Right lobe of liver (tissue), 6 donors: ENCODE measurements around the gene ADNP. TPM values are rescaled to one million over a fixed set of nuclear protein-coding genes. Genes with fewer than 3 reads are reported as not detected.

ENCODE experiments used
- ATAC-seq, 4 donors: fragments of 200-7000 bp; cut with Tn5 transposase; one replicate each; pipeline ENCODE4 v1.9.1; 2020; ENCODE audit warnings: mild to moderate bottlenecking in 4 of 4, moderate library complexity in 4 of 4
- DNase-seq, 3 donors: peaks; one replicate each; pipeline ENCODE4 v3.0.0-alpha.2; 2020
- H3K27ac ChIP-seq, 3 donors: fragments of 200-600 bp; one replicate each; pipeline ENCODE4 v1.8.0; 2022
- H3K27me3 ChIP-seq, 2 donors: fragments of 200-600 bp; one replicate each; pipeline ENCODE4 v1.8.0; 2022
- H3K36me3 ChIP-seq, 4 donors: fragments of 200-600 bp; sonication (generic) in 1 of 4; one replicate each; pipeline versions ENCODE4 v1.5.1 to v1.8.0; 2017 to 2022; ENCODE audit warnings: control low read depth in 1 of 4
- H3K4me1 ChIP-seq, 4 donors: fragments of 200-600 bp; sonication (generic) in 1 of 4; one replicate each; pipeline versions ENCODE4 v1.5.1 to v1.8.0; 2017 to 2022; ENCODE audit warnings: control low read depth in 1 of 4
- H3K4me3 ChIP-seq, 3 donors: fragments of 200-600 bp; one replicate each; pipeline ENCODE4 v1.8.0; 2022
- H3K9me3 ChIP-seq, 4 donors: fragments of 200-600 bp; sonication (generic) in 1 of 4; one replicate each; pipeline versions ENCODE4 v1.5.1 to v1.8.0; 2017 to 2022; ENCODE audit warnings: control low read depth in 1 of 4
- CTCF ChIP-seq, 4 donors: fragments of 200-600 bp in 3 of 4; fragments of 450-650 bp in 1 of 4; IDR thresholded peaks; one replicate each; pipeline versions ENCODE4 v1.5.1 to v1.8.0; 2016 to 2022; ENCODE audit warnings: antibody characterized with exemption in 4 of 4, mild to moderate bottlenecking in 2 of 4
- POLR2A ChIP-seq: fragments of 450-650 bp; IDR thresholded peaks from one replicate; pipeline ENCODE4 v1.6.1; 2017; ENCODE audit warnings: antibody characterized with exemption, mild to moderate bottlenecking
- WGBS: methylation state at CpG from one replicate; pipeline ENCODE4 v1.1.6; 2018; ENCODE audit warnings: low coverage, low lambda C conversion rate; ENCODE audit not compliant: insufficient coverage; ENCODE audit errors: missing lambda C conversion rate; 5-methylcytosine and 5-hydroxymethylcytosine counted together
- intact Hi-C, 2 donors: fragments of 100-400 bp; cut with DNase I; formaldehyde crosslinking; loops; one replicate each; pipeline versions ENCODE4 v1.11.2 to v1.14.1; 2022
- total RNA-seq, 6 experiments: library from RNA; depleted of rRNA in 2 of 6; stranded (reverse); fragments of >200 nt in 2 of 6; fragmentation: NEBNext Ultra II Directional in 3 of 6; extraction: Animal tissue kit (Norgen Biotek cat#: 25700) in 3 of 6; gene quantifications; one replicate each; pipeline versions ENCODE4 v1.1.0 to v1.2.4, GENCODE V29; 2016 to 2023
- donor health status: DM: no; HTN: yes; CAD: no.
- donor health status: DM: no; HTN: no; CAD: no.
- donor health status: DM: no; HTN: no; CAD: no.
- donor health status: DM: no; HTN: yes; CAD: no.
- donor health status: DM: no; HTN: yes; CAD: no.

The ADNP gene
- total RNA-seq, 6 experiments from 2014 or later = 19.8 to 25.9 (median 23.1) TPM

GRCh38 chr20:50967586-50967985 is 36.3 kb upstream of the ADNP start:
- intact Hi-C loops = loop anchor here in 1 of 2 donors (10.0 kb wide), 1 partner anchor 163 kb away; no protein-coding TSS in a partner anchor
- H3K9me3 ChIP-seq = no peaks in the 10 kb centered on the region
- DNase-seq (no peak), ATAC-seq (no peak)
- H3K36me3 ChIP-seq = no peaks in the 10 kb centered on the region
- H3K4me3 ChIP-seq = no peak overlapping the region
- 16% methylated on average over 4 of the region's 7 CpGs for WGBS
- H3K27me3 ChIP-seq = no peaks in the 10 kb centered on the region
- H3K4me1 ChIP-seq = no peaks in the 10 kb centered on the region
- H3K27ac ChIP-seq = no peak overlapping the region
- TF ChIP-seq CTCF (IDR thresholded peaks at IDR 0.05) = no peak
- no peak for TF ChIP-seq POLR2A

GRCh38 chr20:50959543-50960126 is 28.4 kb upstream of the ADNP start:
- DNase-seq = no peak

GRCh38 chr20:50958615-50959542 is 27.6 kb upstream of the ADNP start, which contains the start of gene MOCS3:
MOCS3 (plus strand) TSS chr20:50958818; CDS start chr20:50958843, 25 bp downstream.
- H3K27ac ChIP-seq = peak within 1 kb of the TSS; percentile 83 to 90 (median 88)
- peak; percentile 86 to 90 (median 88) for ATAC-seq
- peaks cover 0 to 28% (median 15%) of the 10 kb centered on the region in 4 donors for H3K4me1 ChIP-seq
- peak within 1 kb of the TSS; percentile 79 to 98 (median 85) for H3K4me3 ChIP-seq
- peaks cover 0 to 12% (median under 1%) of the 10 kb centered on the region in 4 donors for H3K36me3 ChIP-seq
- no peaks in the 10 kb centered on the region for H3K27me3 ChIP-seq
- 1% methylated on average over 37 of the region's 67 CpGs for WGBS
- no peaks in the 10 kb centered on the region for H3K9me3 ChIP-seq
- TF ChIP-seq POLR2A (no peak), CTCF (IDR thresholded peaks at IDR 0.05) (peak in 2 of 4 donors; percentile 14 to 27)
- intact Hi-C loops = no loop called here
- peak; percentile 80 to 85 (median 84) for DNase-seq

More at GRCh38 chr20:50959543-50960126, 28.4 kb upstream of the ADNP start:
- Histone ChIP-seq H3K4me1 (peaks cover 0 to 28% (median 15%) of the 10 kb centered on the region in 4 donors), H3K27ac (no peak overlapping the region), H3K9me3 (no peaks in the 10 kb centered on the region), H3K36me3 (peaks cover 0 to 4% (median 0%) of the 10 kb centered on the region in 4 donors), H3K27me3 (no peaks in the 10 kb centered on the region), H3K4me3 (peak overlapping the region; percentile 79 to 98 (median 85))
- 85% methylated on average over 7 of the region's 25 CpGs for WGBS
- TF ChIP-seq CTCF (IDR thresholded peaks at IDR 0.05) (no peak), POLR2A (no peak)
- no peak for ATAC-seq
- intact Hi-C loops = loop anchor here in 1 of 2 donors (10.0 kb wide), 1 partner anchor 155 kb away; no protein-coding TSS in a partner anchor

- WGBS = under 1% methylated on average over 42 of the region's 52 CpGs
- peaks cover 0 to 28% (median 15%) of the 10 kb centered on the region in 4 donors for H3K4me1 ChIP-seq
- peak within 1 kb of the TSS; percentile 83 to 90 (median 88) for H3K27ac ChIP-seq
- ATAC-seq = peak; percentile 88 to 94 (median 88)
- H3K9me3 ChIP-seq = no peaks in the 10 kb centered on the region
- H3K27me3 ChIP-seq = no peaks in the 10 kb centered on the region
- H3K4me3 ChIP-seq = peak within 1 kb of the TSS; percentile 79 to 98 (median 85)
- intact Hi-C loops = no loop called here
- DNase-seq = peak; percentile 84 to 90 (median 89)
- TF ChIP-seq CTCF (IDR thresholded peaks at IDR 0.05) (no peak), POLR2A (peak; percentile 84)
- H3K36me3 ChIP-seq = peaks cover 0 to 19% (median 3%) of the 10 kb centered on the region in 4 donors
Measured at GRCh38 chr20:50957798-50958614, 26.8 kb upstream of the ADNP start, which contains the start of gene DPM1. DPM1 (minus strand) TSS chr20:50958532; CDS start chr20:50958523, 9 bp downstream.
